CD4-positive, alpha-beta T cell (primary cell): Measurements from ENCODE around the gene ATF4. TPM values are rescaled to one million over a fixed set of nuclear protein-coding genes. Genes with fewer than 3 reads are reported as not detected.

Experiments
- ATAC-seq: fragments of 200-7000 bp; cut with Tn5 transposase; one replicate; pipeline ENCODE4 v1.10.0; 2022; ENCODE audit warnings: mild to moderate bottlenecking; ENCODE audit not compliant: poor library complexity
- CTCF ChIA-PET: fragments of 350-600 bp; sonication (Branson Sonifier 250); formaldehyde crosslinking; loops from one replicate; lab custom pipeline; 2021; ENCODE audit warnings: antibody characterized with exemption, inconsistent platforms; lab: Charles Lee
- POLR2A ChIA-PET: fragments of 350-600 bp; sonication (Branson Sonifier 250); formaldehyde crosslinking; loops from one replicate; lab custom pipeline; 2021; ENCODE audit warnings: antibody characterized with exemption, inconsistent platforms; lab: Charles Lee
- DNase-seq, 14 experiments: peaks; one replicate each; pipeline ENCODE4 v3.0.0-alpha.2; 2013 to 2020; ENCODE audit warnings: mixed read lengths in 2 of 14
- H3K27ac ChIP-seq, 2 donors: one replicate each; pipeline versions ENCODE4 v1.5.1 to v1.7.0; 2013; ENCODE audit warnings: low read length in 2 of 2, low read depth in 1 of 2, mild to moderate bottlenecking in 1 of 2
- H3K27me3 ChIP-seq, 2 experiments: 1 replicate in 1 of 2; 2 replicates in 1 of 2; pipeline versions ENCODE4 v1.6.1 to v1.7.0; 2013; ENCODE audit warnings: low read length in 2 of 2, control low read depth in 1 of 2, mild to moderate bottlenecking in 1 of 2, moderate library complexity in 1 of 2; ENCODE audit not compliant: insufficient read depth in 2 of 2, control insufficient read depth in 1 of 2
- H3K36me3 ChIP-seq: one replicate; pipeline ENCODE4 v1.6.1; 2013; ENCODE audit warnings: low read length, control low read depth; ENCODE audit not compliant: insufficient read depth
- H3K4me1 ChIP-seq: one replicate; pipeline ENCODE4 v1.6.1; 2013; ENCODE audit warnings: low read length, control low read depth; ENCODE audit not compliant: insufficient read depth
- H3K4me3 ChIP-seq: one replicate; pipeline ENCODE4 v1.5.1; 2013; ENCODE audit warnings: mild to moderate bottlenecking, low read length, moderate library complexity
- H3K9me3 ChIP-seq, 2 experiments: 1 replicate in 1 of 2; 2 replicates in 1 of 2; pipeline versions ENCODE4 v1.6.1 to v1.7.0; 2013; ENCODE audit warnings: low read length in 2 of 2, mild to moderate bottlenecking in 2 of 2, control low read depth in 1 of 2, moderate library complexity in 1 of 2; ENCODE audit not compliant: control insufficient read depth in 1 of 2, insufficient read depth in 1 of 2
- H3K27ac Mint-ChIP-seq: one replicate; pipeline ENCODE4 v1.8.0; 2020; ENCODE audit warnings: mixed read lengths
- H3K27me3 Mint-ChIP-seq: one replicate; pipeline ENCODE4 v1.8.0; 2021; ENCODE audit warnings: mixed read lengths
- H3K36me3 Mint-ChIP-seq: one replicate; pipeline ENCODE4 v1.8.0; 2021; ENCODE audit warnings: low read depth, mixed read lengths
- H3K4me1 Mint-ChIP-seq: one replicate; pipeline ENCODE4 v1.8.0; 2021; ENCODE audit warnings: low read depth, mixed read lengths
- H3K4me3 Mint-ChIP-seq: one replicate; pipeline ENCODE4 v1.8.0; 2020; ENCODE audit warnings: mild to moderate bottlenecking, mixed read lengths
- H3K9me3 Mint-ChIP-seq: one replicate; pipeline ENCODE4 v1.8.0; 2020; ENCODE audit warnings: mixed read lengths
- CTCF ChIP-seq: fragments of 200-600 bp; IDR thresholded peaks from one replicate; pipeline ENCODE4 v1.8.0; 2022; ENCODE audit warnings: antibody characterized with exemption, mild to moderate bottlenecking
- intact Hi-C, 2 experiments: fragments of 100-400 bp; cut with DNase I in 1 of 2; cut with micrococcal nuclease in 1 of 2; formaldehyde crosslinking; loops; one replicate each; pipeline versions ENCODE4 v1.15.1 to v1.9.0; 2023 to 2025; cut with DNase I, micrococcal nuclease
- total RNA-seq, 174 experiments: library from RNA in 2 of 174; stranded (reverse) in 2 of 174; gene quantifications; one replicate each; pipeline ENCODE4 v1.2.3 and lab custom pipeline; 2021 to 2026

ATF4 gene
- total RNA-seq, 2 experiments from 2014 or later, result 358 to 365 TPM

- Mint-ChIP-seq H3K9me3 (no peaks in the 10 kb centered on the region), H3K4me1 (peaks cover 46% of the 10 kb centered on the region), H3K4me3 (no peak overlapping the region), H3K36me3 (peaks cover 92% of the 10 kb centered on the region), H3K27ac (no peak overlapping the region), H3K27me3 (no peaks in the 10 kb centered on the region)
- Histone ChIP-seq H3K36me3 (peaks cover 93% of the 10 kb centered on the region), H3K4me3 (no peak overlapping the region), H3K4me1 (peaks cover 24% of the 10 kb centered on the region), H3K9me3 (no peaks in the 10 kb centered on the region), H3K27ac (no peak overlapping the region), H3K27me3 (no peaks in the 10 kb centered on the region)
- intact Hi-C loops, result loop anchor here in 1 of 2 experiments (10.0 kb wide), 1 partner anchor 264 kb away; the partner anchor contains the start of gene PDGFB
- TF ChIP-seq CTCF, result no peak
- no peak for ATAC-seq
- POLR2A ChIA-PET, result no interaction called here
- DNase-seq, result no peak
- CTCF ChIA-PET, result interaction anchor here (1.2 kb wide), 1 partner anchor 12 kb away, joined by 3 read pairs; no protein-coding TSS in a partner anchor
Observed at GRCh38 chr22:39508393-39508792, 12.0 kb upstream of the ATF4 start.

GRCh38 chr22:39510529-39511149, 9.7 kb upstream of the ATF4 start:
- peaks cover 31% of the 10 kb centered on the region for H3K4me1 Mint-ChIP-seq
- intact Hi-C loops, result no loop called here
- no peaks in the 10 kb centered on the region for H3K9me3 Mint-ChIP-seq
- Histone ChIP-seq H3K27ac (no peak overlapping the region), H3K9me3 (no peaks in the 10 kb centered on the region), H3K36me3 (peaks cover 96% of the 10 kb centered on the region), H3K27me3 (no peaks in the 10 kb centered on the region), H3K4me3 (no peak overlapping the region), H3K4me1 (peaks cover 3% of the 10 kb centered on the region)
- H3K4me3 Mint-ChIP-seq, result no peak overlapping the region
- no peak for TF ChIP-seq CTCF
- CTCF ChIA-PET, result interaction anchor here (1.2 kb wide), 1 partner anchor 111 kb away, joined by 3 read pairs; the partner anchor contains the start of gene TAB1
- POLR2A ChIA-PET, result interaction anchor here (0.7 kb wide), 1 partner anchor 191 kb away, joined by 3 read pairs; the partner anchor contains the start of gene RPL3
- DNase-seq, result no peak
- no peaks in the 10 kb centered on the region for H3K27me3 Mint-ChIP-seq
- H3K36me3 Mint-ChIP-seq, result peaks cover 95% of the 10 kb centered on the region
- H3K27ac Mint-ChIP-seq, result no peak overlapping the region
- no peak for ATAC-seq

GRCh38 chr22:39511226-39511625, 9.1 kb upstream of the ATF4 start:
- Mint-ChIP-seq H3K27ac (no peak overlapping the region), H3K36me3 (peaks cover 95% of the 10 kb centered on the region), H3K4me1 (peaks cover 28% of the 10 kb centered on the region), H3K9me3 (no peaks in the 10 kb centered on the region), H3K27me3 (no peaks in the 10 kb centered on the region), H3K4me3 (no peak overlapping the region)
- ATAC-seq, result no peak
- intact Hi-C loops, result no loop called here
- ChIA-PET CTCF (no interaction called here), POLR2A (interaction anchor here (0.7 kb wide), 1 partner anchor 192 kb away, joined by 3 read pairs; the partner anchor contains the start of gene RPL3)
- H3K4me1 ChIP-seq, result no peaks in the 10 kb centered on the region
- H3K27ac ChIP-seq, result no peak overlapping the region
- H3K36me3 ChIP-seq, result peaks cover 96% of the 10 kb centered on the region
- no peak overlapping the region for H3K4me3 ChIP-seq
- no peaks in the 10 kb centered on the region for H3K9me3 ChIP-seq
- no peak for DNase-seq
- no peak for TF ChIP-seq CTCF
- H3K27me3 ChIP-seq, result no peaks in the 10 kb centered on the region
